HepG2 (cell line): ENCODE data around the gene NEURL1. TPM values are rescaled to one million over a fixed set of nuclear protein-coding genes. Genes with fewer than 3 reads are reported as not detected.

Experiments used
- ATAC-seq: fragments of 200-7000 bp; cut with Tn5 transposase; 3 replicates; pipeline ENCODE4 v1.9.1; 2020; ENCODE audit warnings: mild to moderate bottlenecking, moderate library complexity
- BruUV-seq: library from RNA; stranded (reverse); fragments of 400-500 nt; replicated peaks from 2 replicates; lab custom pipeline; 2021; lab: Mats Ljungman, UMichigan
- CTCF ChIA-PET: fragments of 300-600 bp; formaldehyde crosslinking; extraction: SDS; loops from one replicate; lab custom pipeline; 2021; ENCODE audit warnings: low total read pairs, inconsistent platforms, low intra/inter-chr PET ratio; lab: Yijun Ruan, JAX
- POLR2A ChIA-PET: fragments of 350-600 bp; sonication (Branson Sonifier 250); formaldehyde crosslinking; loops from one replicate; lab custom pipeline; 2020; ENCODE audit warnings: antibody characterized with exemption, inconsistent platforms; lab: Yijun Ruan, JAX
- DNase-seq: peaks from one replicate; pipeline ENCODE4 v3.0.0-alpha.2; 2015; ENCODE audit warnings: low spot score
- FAIRE-seq: peaks from 3 replicates; lab custom pipeline; 2011; peaks lifted over from hg19 to GRCh38; lab: Jason Lieb, UNC
- H2AFZ ChIP-seq: one replicate; pipeline ENCODE4 v1.6.1; 2011; ENCODE audit warnings: low read length, inconsistent platforms
- H3K27ac ChIP-seq: fragments of 300-600 bp; 3 replicates; pipeline ENCODE4 v1.8.0; 2011; ENCODE audit warnings: mixed run types, mild to moderate bottlenecking, mixed read lengths, low read length, inconsistent platforms; ENCODE audit not compliant: insufficient read depth; ENCODE audit errors: extremely low read length
- H3K27me3 ChIP-seq, 2 experiments: fragments of 200-600 bp in 1 of 2; 2 replicates in 1 of 2; 3 replicates in 1 of 2; pipeline versions ENCODE4 v1.6.0 to v1.8.0; 2011; ENCODE audit warnings: low read length in 2 of 2, mild to moderate bottlenecking in 2 of 2, moderate library complexity in 2 of 2, inconsistent platforms in 1 of 2; ENCODE audit not compliant: insufficient read depth in 2 of 2, control insufficient read depth in 1 of 2
- H3K36me3 ChIP-seq, 2 experiments: fragments of 200-600 bp in 1 of 2; replicated peaks in 1 of 2; 2 replicates in 1 of 2; 3 replicates in 1 of 2; pipeline versions ENCODE4 v1.5.1 to v1.8.0; 2011; ENCODE audit warnings: low read length in 2 of 2, inconsistent platforms in 1 of 2; ENCODE audit not compliant: insufficient read depth in 2 of 2, control insufficient read depth in 1 of 2
- H3K4me1 ChIP-seq: 2 replicates; pipeline ENCODE4 v1.5.1; 2012; ENCODE audit warnings: low read length, inconsistent platforms; ENCODE audit not compliant: insufficient read depth
- H3K4me2 ChIP-seq: 2 replicates; pipeline ENCODE4 v1.6.0; 2011; ENCODE audit warnings: low read depth, low read length, inconsistent platforms
- H3K4me3 ChIP-seq, 3 experiments: fragments of 200-600 bp in 1 of 3; sonication (generic), shearing (Covaris generic) in 1 of 3; replicated peaks in 1 of 3; 2 replicates each; pipeline ENCODE4 v1.5.1; 2011 to 2016; ENCODE audit warnings: low read length in 3 of 3, inconsistent platforms in 2 of 3, low read depth in 2 of 3, mild to moderate bottlenecking in 2 of 3, control low read depth in 1 of 3, mixed read lengths in 1 of 3; ENCODE audit not compliant: insufficient read depth in 1 of 3
- H3K79me2 ChIP-seq: one replicate; pipeline ENCODE4 v1.6.1; 2011; ENCODE audit warnings: low read length, inconsistent platforms; ENCODE audit not compliant: insufficient read depth
- H3K9ac ChIP-seq: 2 replicates; pipeline ENCODE4 v1.6.0; 2011; ENCODE audit warnings: mild to moderate bottlenecking, low read depth, low read length, inconsistent platforms; ENCODE audit not compliant: insufficient read depth
- H3K9me3 ChIP-seq: 2 replicates; pipeline ENCODE4 v1.5.1; 2012; ENCODE audit warnings: mild to moderate bottlenecking, low read length
- H4K20me1 ChIP-seq: 2 replicates; pipeline ENCODE4 v1.6.0; 2011; ENCODE audit warnings: inconsistent platforms, mild to moderate bottlenecking, low read length, moderate library complexity; ENCODE audit not compliant: insufficient read depth
- FOXP4 ChIP-seq: sonication (generic); formaldehyde crosslinking; IDR thresholded peaks from 2 replicates; pipeline ENCODE4 v1.4.0; 2020; ENCODE audit warnings: missing genetic modification reagents
- MAFG ChIP-seq: sonication (generic); formaldehyde crosslinking; IDR thresholded peaks from 2 replicates; pipeline ENCODE4 v1.5.1; 2020; ENCODE audit warnings: mild to moderate bottlenecking, missing genetic modification reagents
- NBN ChIP-seq: fragments of 450-650 bp; conservative IDR thresholded peaks from 2 replicates; pipeline ENCODE4 v1.6.1; 2017
- NFIC ChIP-seq: IDR thresholded peaks from 2 replicates; pipeline ENCODE4 v1.6.1; 2012; ENCODE audit warnings: mild to moderate bottlenecking, low read length, inconsistent platforms
- SOX6 ChIP-seq, 2 experiments: fragments of 450-650 bp in 1 of 2; sonication (generic) in 1 of 2; formaldehyde crosslinking in 1 of 2; IDR thresholded peaks; 2 replicates each; pipeline versions ENCODE4 v1.4.0 to v1.6.1; 2017 to 2020; ENCODE audit warnings: antibody characterized with exemption in 1 of 2, mild to moderate bottlenecking in 1 of 2, missing genetic modification reagents in 1 of 2
- TOPORS ChIP-seq: sonication (generic); formaldehyde crosslinking; IDR thresholded peaks from 2 replicates; pipeline ENCODE4 v1.8.0; 2023; ENCODE audit warnings: mild to moderate bottlenecking, missing genetic modification reagents
- XBP1 ChIP-seq: sonication (generic); formaldehyde crosslinking; IDR thresholded peaks from 2 replicates; pipeline ENCODE4 v1.5.0; 2020; ENCODE audit warnings: missing genetic modification reagents
- ZNF768 ChIP-seq: sonication (generic); formaldehyde crosslinking; IDR thresholded peaks from 2 replicates; pipeline ENCODE4 v1.4.0; 2020; ENCODE audit warnings: missing genetic modification reagents
- ZNF790 ChIP-seq: sonication (generic); formaldehyde crosslinking; IDR thresholded peaks from 2 replicates; pipeline ENCODE4 v1.8.0; 2022; ENCODE audit warnings: missing genetic modification reagents, mild to moderate bottlenecking, borderline replicate concordance
- WGBS: methylation state at CpG from one replicate; pipeline ENCODE4 v1.1.6; 2017; ENCODE audit warnings: low lambda C conversion rate; 5-methylcytosine and 5-hydroxymethylcytosine counted together
- in situ Hi-C: cut with HindIII; loops from 2 replicates; pipeline ENCODE4 v1.10.0; 2017; ENCODE audit warnings: low pct_unique_long_range_greater_than_20kb; ENCODE audit not compliant: extremely low pct_ligation_motif_present
- intact Hi-C: fragments of 100-400 bp; cut with micrococcal nuclease; formaldehyde crosslinking; loops from one replicate; pipeline ENCODE4 v1.10.0; 2022; ENCODE audit not compliant: unreplicated experiment
- polyA plus RNA-seq, 8 experiments: library from polyadenylated mRNA; depleted of rRNA in 3 of 8; stranded (reverse) in 7 of 8; unstranded in 1 of 8; fragments of >200 nt; fragmentation: Illumina TruSeq in 4 of 8; extraction: Trizol in 4 of 8; gene quantifications; 2 replicates each; pipeline versions ENCODE4 v1.2.1 to v1.2.3, GENCODE V29; 2011 to 2016; ENCODE audit warnings: low read depth in 4 of 8, missing spikeins in 1 of 8, mixed read lengths in 1 of 8; ENCODE audit not compliant: insufficient read depth in 1 of 8
- total RNA-seq, 5 experiments: library from RNA; depleted of rRNA; stranded (reverse); fragments of >200 nt; fragmentation: Illumina TruSeq; extraction: Trizol; gene quantifications; 2 replicates each; pipeline ENCODE4 v1.2.3, GENCODE V29; 2016; ENCODE audit warnings: low read depth in 1 of 5

The NEURL1 gene
- total and polyA plus RNA-seq, 2 of the 13 experiments (the other 11 are each of a cell fraction or from before 2014, with no cell fraction given): not detected

GRCh38 chr10:103513380-103514060 is 20.0 kb downstream of the NEURL1 start:
- intact Hi-C loops: loop anchor here (5.0 kb wide), 1 partner anchor 64 kb away; no protein-coding TSS in a partner anchor
- BruUV-seq: no TSS peak

GRCh38 chr10:103514244-103514643 is 20.7 kb downstream of the NEURL1 start:
- Histone ChIP-seq H3K27ac (no peak overlapping the region), H3K27me3 (peaks cover 0 to 22% of the 10 kb centered on the region in 2 experiments; a peak in 3 of 5 replicates), H3K79me2 (no peaks in the 10 kb centered on the region), H2AFZ (no peak overlapping the region), H3K9me3 (no peaks in the 10 kb centered on the region), H3K36me3 (no peaks in the 10 kb centered on the region), H4K20me1 (no peaks in the 10 kb centered on the region), H3K4me2 (no peak overlapping the region; the same call in 1 of the 2 replicates), H3K4me3 (no peak overlapping the region), H3K9ac (no peak overlapping the region), H3K4me1 (peaks cover 47% of the 10 kb centered on the region)
- DNase-seq: no peak
- ChIA-PET CTCF (no interaction called here), POLR2A (no interaction called here)
- intact Hi-C loops (loop anchor here (5.0 kb wide), 1 partner anchor 63 kb away; no protein-coding TSS in a partner anchor), in situ Hi-C loops (loop anchor here (5.0 kb wide), 1 partner anchor 63 kb away; no protein-coding TSS in a partner anchor)
- 40% methylated on average over 5 of the region's 5 CpGs for WGBS
- BruUV-seq: no TSS peak
- no peak for ATAC-seq
- TF ChIP-seq ZNF768 (CRISPR knock-in tag) (peak; percentile 56; the same call in 1 of the 2 replicates), XBP1 (CRISPR knock-in tag) (no peak), NBN (no peak), ZNF790 (CRISPR knock-in tag) (no peak), TOPORS (CRISPR knock-in tag) (no peak), MAFG (no peak), FOXP4 (CRISPR knock-in tag) (no peak), NFIC (no peak)
- FAIRE-seq: no peak

More at GRCh38 chr10:103513380-103514060, 20.0 kb downstream of the NEURL1 start:
- no peaks in the 10 kb centered on the region for H3K36me3 ChIP-seq
- H3K27me3 ChIP-seq: peaks cover 0 to 25% of the 10 kb centered on the region in 2 experiments; a peak in 3 of 5 replicates
- peaks cover 47% of the 10 kb centered on the region for H3K4me1 ChIP-seq
- in situ Hi-C loops: loop anchor here (5.0 kb wide), 1 partner anchor 64 kb away; no protein-coding TSS in a partner anchor
- no peak overlapping the region for H3K9ac ChIP-seq
- H3K9me3 ChIP-seq: no peaks in the 10 kb centered on the region
- POLR2A ChIA-PET: interaction anchor here (1.5 kb wide), 1 partner anchor 29 kb away, joined by 3 read pairs; no protein-coding TSS in a partner anchor
- H2AFZ ChIP-seq: no peak overlapping the region
- H3K27ac ChIP-seq: no peak overlapping the region
- peak overlapping the region in 2 of 3 experiments; percentile 24 to 51; a peak in 1 of 6 replicates for H3K4me3 ChIP-seq
- no peaks in the 10 kb centered on the region for H3K79me2 ChIP-seq
- TF ChIP-seq SOX6 (IDR thresholded peaks at IDR 0.05) (no peak), SOX6 (CRISPR knock-in tag; IDR thresholded peaks at IDR 0.05) (no peak)
- DNase-seq: no peak
- peak; percentile 35 for ATAC-seq
- no peaks in the 10 kb centered on the region for H4K20me1 ChIP-seq
- WGBS: 86% methylated on average over 4 of the region's 8 CpGs
- CTCF ChIA-PET: no interaction called here
- no peak for FAIRE-seq
- peak overlapping the region; percentile 75 for H3K4me2 ChIP-seq
